Natural killer cell (primary cell): Measurements from ENCODE around the gene MKKS. TPM values are rescaled to one million over a fixed set of nuclear protein-coding genes. Genes with fewer than 3 reads are reported as not detected.

ENCODE experiments used
- ATAC-seq, 3 donors: fragments of 150-1000 bp in 2 of 3; fragments of 200-7000 bp in 1 of 3; cut with Tn5 transposase; 1 replicate in 1 of 3; 2 replicates in 2 of 3; pipeline ENCODE4 v1.10.0; 2021; ENCODE audit warnings: mild to moderate bottlenecking in 2 of 3, moderate library complexity in 2 of 3
- DNase-seq, 2 donors: peaks; one replicate each; pipeline versions ENCODE4 v3.0.0 to v3.0.0-alpha.2; 2013 to 2021; ENCODE audit warnings: mixed read lengths in 1 of 2
- H3K27ac ChIP-seq: one replicate; pipeline ENCODE4 v1.5.1; 2013; ENCODE audit warnings: mild to moderate bottlenecking, low read length
- H3K27me3 ChIP-seq: one replicate; pipeline ENCODE4 v1.6.1; 2013; ENCODE audit warnings: low read length; ENCODE audit not compliant: control insufficient read depth, insufficient read depth
- H3K36me3 ChIP-seq: one replicate; pipeline ENCODE4 v1.6.1; 2013; ENCODE audit warnings: low read length; ENCODE audit not compliant: control insufficient read depth, insufficient read depth
- H3K4me1 ChIP-seq: one replicate; pipeline ENCODE4 v1.6.1; 2013; ENCODE audit warnings: low read length; ENCODE audit not compliant: control insufficient read depth, insufficient read depth
- H3K4me3 ChIP-seq: one replicate; pipeline ENCODE4 v1.5.1; 2013; ENCODE audit warnings: low read length
- H3K9me3 ChIP-seq: one replicate; pipeline ENCODE4 v1.6.1; 2013; ENCODE audit warnings: low read length; ENCODE audit not compliant: control insufficient read depth, insufficient read depth
- H3K27ac Mint-ChIP-seq, 2 donors: one replicate each; pipeline ENCODE4 v1.8.0; 2022; ENCODE audit warnings: mild to moderate bottlenecking in 2 of 2, mixed read lengths in 2 of 2, moderate library complexity in 1 of 2
- H3K27me3 Mint-ChIP-seq, 2 donors: one replicate each; pipeline ENCODE4 v1.8.0; 2022; ENCODE audit warnings: low read depth in 2 of 2, mixed read lengths in 2 of 2
- H3K36me3 Mint-ChIP-seq: one replicate; pipeline ENCODE4 v1.8.0; 2022; ENCODE audit warnings: mixed read lengths
- H3K4me1 Mint-ChIP-seq, 2 donors: one replicate each; pipeline ENCODE4 v1.8.0; 2022; ENCODE audit warnings: mixed read lengths in 2 of 2
- H3K4me3 Mint-ChIP-seq: one replicate; pipeline ENCODE4 v1.8.0; 2022; ENCODE audit warnings: mild to moderate bottlenecking, moderate library complexity, mixed read lengths
- H3K9me3 Mint-ChIP-seq, 2 donors: one replicate each; pipeline ENCODE4 v1.8.0; 2022; ENCODE audit warnings: mixed read lengths in 2 of 2
- CTCF ChIP-seq: fragments of 200-600 bp; IDR thresholded peaks from one replicate; pipeline ENCODE4 v1.8.0; 2022; ENCODE audit warnings: antibody characterized with exemption
- WGBS: methylation state at CpG from one replicate; pipeline ENCODE4 v1.1.7; 2013; ENCODE audit warnings: missing lambda C conversion rate; ENCODE audit not compliant: insufficient coverage; 5-methylcytosine and 5-hydroxymethylcytosine counted together
- intact Hi-C: fragments of 100-400 bp; cut with micrococcal nuclease; formaldehyde crosslinking; loops from one replicate; pipeline ENCODE4 v1.14.2; 2022
- total RNA-seq, 4 donors: library from RNA; stranded (reverse); fragments of 120-200 nt in 1 of 4; gene quantifications; one replicate each; pipeline versions ENCODE4 v1.2.3 to v1.2.4, GENCODE V29; 2013 to 2022

Gene MKKS
- total RNA-seq, 3 donors from 2014 or later (not counting 1 experiment from before 2014, with no cell fraction given), result 3.5 to 6.2 (median 3.6) TPM

- H3K9me3 Mint-ChIP-seq, result no peaks in the 10 kb centered on the region
- Histone ChIP-seq H3K4me3 (no peak overlapping the region), H3K27ac (no peak overlapping the region), H3K4me1 (no peaks in the 10 kb centered on the region), H3K9me3 (no peaks in the 10 kb centered on the region), H3K36me3 (no peaks in the 10 kb centered on the region), H3K27me3 (no peaks in the 10 kb centered on the region)
- H3K27ac Mint-ChIP-seq, result no peak overlapping the region
- no peaks in the 10 kb centered on the region for H3K4me1 Mint-ChIP-seq
- intact Hi-C loops, result no loop called here
- H3K36me3 Mint-ChIP-seq, result no peaks in the 10 kb centered on the region
- DNase-seq, result no peak
- no peak overlapping the region for H3K4me3 Mint-ChIP-seq
- 72% methylated on average over 3 of the region's 4 CpGs for WGBS
- peaks cover 22 to 69% of the 10 kb centered on the region in 2 donors for H3K27me3 Mint-ChIP-seq
- TF ChIP-seq CTCF, result no peak
- ATAC-seq, result no peak
Measured at GRCh38 chr20:10366898-10367692, 66.9 kb downstream of the MKKS start.

- Histone ChIP-seq H3K4me1 (no peaks in the 10 kb centered on the region), H3K36me3 (no peaks in the 10 kb centered on the region), H3K9me3 (no peaks in the 10 kb centered on the region), H3K27ac (no peak overlapping the region), H3K27me3 (no peaks in the 10 kb centered on the region), H3K4me3 (no peak overlapping the region)
- Mint-ChIP-seq H3K36me3 (no peaks in the 10 kb centered on the region), H3K9me3 (no peaks in the 10 kb centered on the region), H3K4me1 (no peaks in the 10 kb centered on the region), H3K4me3 (no peak overlapping the region), H3K27me3 (peaks cover 10 to 51% of the 10 kb centered on the region in 2 donors), H3K27ac (no peak overlapping the region)
- DNase-seq (no peak), ATAC-seq (no peak)
- intact Hi-C loops, result no loop called here
- no peak for TF ChIP-seq CTCF
- WGBS, result 87% methylated on average over 1 of the region's 1 CpG
Measured at GRCh38 chr20:10362674-10363073, 71.3 kb downstream of the MKKS start.

- 100% methylated on average over 1 of the region's 1 CpG for whole genome bisulfite sequencing
- H3K9me3 Mint-ChIP-seq, result no peaks in the 10 kb centered on the region
- intact Hi-C loops, result no loop called here
- no peak overlapping the region for H3K4me3 ChIP-seq
- DNase-seq (no peak), ATAC-seq (no peak)
- no peak overlapping the region for H3K27ac Mint-ChIP-seq
- no peaks in the 10 kb centered on the region for H3K4me1 ChIP-seq
- no peaks in the 10 kb centered on the region for H3K9me3 ChIP-seq
- H3K36me3 Mint-ChIP-seq, result no peaks in the 10 kb centered on the region
- H3K27me3 ChIP-seq, result no peaks in the 10 kb centered on the region
- H3K36me3 ChIP-seq, result no peaks in the 10 kb centered on the region
- peaks cover 0 to 3% of the 10 kb centered on the region in 2 donors for H3K4me1 Mint-ChIP-seq
- H3K27me3 Mint-ChIP-seq, result peaks cover 8 to 43% of the 10 kb centered on the region in 2 donors
- no peak for TF ChIP-seq CTCF
- H3K4me3 Mint-ChIP-seq, result no peak overlapping the region
- no peak overlapping the region for H3K27ac ChIP-seq
Measured at GRCh38 chr20:10360878-10361277, 73.1 kb downstream of the MKKS start.
